Caco-2 (cell line): ENCODE results near the gene HYAL3. TPM values are rescaled to one million over a fixed set of nuclear protein-coding genes. Genes with fewer than 3 reads are reported as not detected.

Experiments used
- BruUV-seq: library from RNA; stranded (reverse); fragments of 400-500 nt; replicated peaks from 2 replicates; lab custom pipeline; 2021; lab: Mats Ljungman, UMichigan
- CTCF ChIA-PET: fragments of 300-600 bp; sonication (Branson Sonifier 250); formaldehyde crosslinking; loops from one replicate; lab custom pipeline; 2022; ENCODE audit warnings: antibody characterized with exemption; lab: Charles Lee
- POLR2A ChIA-PET: fragments of 300-600 bp; sonication (Branson Sonifier 250); formaldehyde crosslinking; loops from one replicate; lab custom pipeline; 2022; ENCODE audit warnings: antibody characterized with exemption; lab: Charles Lee
- DNase-seq, 2 experiments: peaks; one replicate each; pipeline versions ENCODE4 v3.0.0 to v3.0.0-alpha.2; 2020 to 2022
- H3K27me3 ChIP-seq: replicated peaks from 2 replicates; pipeline ENCODE4 v1.6.0; 2011; ENCODE audit warnings: low read length; ENCODE audit not compliant: control insufficient read depth, insufficient read depth
- H3K36me3 ChIP-seq: 2 replicates; pipeline ENCODE4 v1.5.1; 2011; ENCODE audit warnings: low read length; ENCODE audit not compliant: control insufficient read depth, insufficient read depth
- H3K4me1 ChIP-seq: fragments of 250-450 bp; sonication (Bioruptor Pico); 2 replicates; pipeline ENCODE4 v1.5.1; 2020; ENCODE audit warnings: mild to moderate bottlenecking
- H3K4me3 ChIP-seq: 2 replicates; pipeline ENCODE4 v1.5.1; 2011; ENCODE audit warnings: low read depth, mild to moderate bottlenecking, control low read depth, low read length
- H3K9me3 ChIP-seq: fragments of 250-450 bp; sonication (Bioruptor Pico); 2 replicates; pipeline ENCODE4 v1.5.1; 2020; ENCODE audit warnings: mild to moderate bottlenecking, moderate library complexity
- H3K27ac Mint-ChIP-seq: one replicate; pipeline ENCODE4 v1.8.0; 2022; ENCODE audit warnings: mixed read lengths; ENCODE audit not compliant: unreplicated experiment
- H3K27me3 Mint-ChIP-seq: one replicate; pipeline ENCODE4 v1.8.0; 2022; ENCODE audit warnings: mixed read lengths; ENCODE audit not compliant: insufficient read depth, unreplicated experiment
- H3K36me3 Mint-ChIP-seq: one replicate; pipeline ENCODE4 v1.8.0; 2022; ENCODE audit warnings: mild to moderate bottlenecking, mixed read lengths; ENCODE audit not compliant: insufficient read depth, unreplicated experiment
- H3K4me1 Mint-ChIP-seq: one replicate; pipeline ENCODE4 v1.8.0; 2022; ENCODE audit warnings: low read depth, mixed read lengths; ENCODE audit not compliant: unreplicated experiment
- H3K4me3 Mint-ChIP-seq: one replicate; pipeline ENCODE4 v1.8.0; 2022; ENCODE audit warnings: mild to moderate bottlenecking, moderate library complexity, mixed read lengths; ENCODE audit not compliant: unreplicated experiment
- H3K9me3 Mint-ChIP-seq: one replicate; pipeline ENCODE4 v1.8.0; 2022; ENCODE audit warnings: mixed read lengths; ENCODE audit not compliant: unreplicated experiment
- CTCF ChIP-seq, 2 experiments: fragments of 200-600 bp in 1 of 2; IDR thresholded peaks; 1 replicate in 1 of 2; 2 replicates in 1 of 2; pipeline versions ENCODE4 v1.5.1 to v1.8.0; 2011 to 2022; ENCODE audit warnings: antibody characterized with exemption in 1 of 2, control low read depth in 1 of 2, inconsistent platforms in 1 of 2, low read depth in 1 of 2, low read length in 1 of 2, mild to moderate bottlenecking in 1 of 2, moderate library complexity in 1 of 2; ENCODE audit not compliant: insufficient read depth in 1 of 2, severe bottlenecking in 1 of 2, unreplicated experiment in 1 of 2
- intact Hi-C: fragments of 100-400 bp; cut with micrococcal nuclease; formaldehyde crosslinking; loops from one replicate; pipeline ENCODE4 v1.10.0; 2022; ENCODE audit not compliant: unreplicated experiment
- total RNA-seq: library from RNA; stranded (reverse); gene quantifications from 2 replicates; pipeline ENCODE4 v1.2.3, GENCODE V29; 2022

Gene HYAL3
- total RNA-seq, 1 experiment from 2014 or later: 5.2 TPM

DNA sequence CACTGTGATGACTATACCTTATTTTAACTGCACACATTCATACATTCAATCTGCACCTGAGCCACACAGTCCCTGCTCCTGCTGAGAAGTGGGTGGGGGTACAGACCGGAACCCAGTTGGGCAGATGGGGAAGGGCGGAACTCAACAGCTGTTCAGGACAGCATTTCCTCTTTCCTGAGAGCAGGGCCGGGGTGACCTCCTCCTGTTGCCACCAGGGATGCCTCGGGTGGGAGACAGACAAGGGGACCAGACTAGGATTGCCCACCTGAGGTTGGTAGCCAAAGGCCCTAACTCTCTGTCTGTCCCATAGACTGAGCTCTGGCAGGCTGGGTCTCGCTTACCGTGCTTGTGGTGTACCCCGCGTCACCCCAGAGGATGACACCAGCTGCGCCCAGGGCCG is 19.4 kb upstream of the HYAL3 start:
- Histone ChIP-seq H3K9me3 (no peaks in the 10 kb centered on the region), H3K27me3 (no peaks in the 10 kb centered on the region), H3K4me1 (peaks cover 25% of the 10 kb centered on the region), H3K4me3 (no peak overlapping the region), H3K36me3 (peaks cover 4% of the 10 kb centered on the region)
- ChIA-PET POLR2A (no interaction called here), CTCF (no interaction called here)
- no peak overlapping the region for H3K4me3 Mint-ChIP-seq
- no peak overlapping the region for H3K27ac Mint-ChIP-seq
- DNase-seq: no peak
- peaks cover 17% of the 10 kb centered on the region for H3K4me1 Mint-ChIP-seq
- intact Hi-C loops: no loop called here
- H3K36me3 Mint-ChIP-seq: peaks cover 46% of the 10 kb centered on the region
- no TSS peak for BruUV-seq
- no peak for TF ChIP-seq CTCF (IDR thresholded peaks at IDR 0.05; ENCODE audit: insufficient read depth in 1 of 2, low read depth in 1 of 2, low read length in 1 of 2, severe bottlenecking in 1 of 2, unreplicated experiment in 1 of 2)
- H3K9me3 Mint-ChIP-seq: no peaks in the 10 kb centered on the region
- H3K27me3 Mint-ChIP-seq: no peaks in the 10 kb centered on the region

DNA sequence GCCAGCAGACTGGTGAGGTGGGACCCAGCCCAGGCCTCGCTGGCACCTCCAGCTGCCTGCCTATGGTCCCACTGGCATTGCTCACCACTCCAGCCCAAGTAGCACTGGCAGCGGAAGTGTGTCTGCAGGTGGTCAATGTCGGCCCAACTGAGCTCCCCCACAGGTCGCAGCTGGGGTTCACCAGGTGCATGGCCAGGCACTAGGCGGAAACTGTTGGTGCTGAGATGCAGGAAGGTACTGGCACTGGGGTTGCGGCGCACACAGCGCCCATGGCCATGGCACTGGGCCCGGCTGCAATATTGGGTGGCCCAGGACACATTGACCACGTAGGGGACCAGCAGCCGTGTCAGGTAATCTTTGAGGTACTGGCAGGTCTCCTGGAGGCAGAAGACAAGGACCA is 19.0 kb upstream of the HYAL3 start:
- Histone ChIP-seq H3K9me3 (no peaks in the 10 kb centered on the region), H3K4me3 (no peak overlapping the region), H3K4me1 (peaks cover 25% of the 10 kb centered on the region), H3K36me3 (peaks cover 4% of the 10 kb centered on the region), H3K27me3 (no peaks in the 10 kb centered on the region)
- peaks cover 17% of the 10 kb centered on the region for H3K4me1 Mint-ChIP-seq
- TF ChIP-seq CTCF (IDR thresholded peaks at IDR 0.05; ENCODE audit: insufficient read depth in 1 of 2, low read depth in 1 of 2, low read length in 1 of 2, severe bottlenecking in 1 of 2, unreplicated experiment in 1 of 2): no peak
- H3K4me3 Mint-ChIP-seq: no peak overlapping the region
- ChIA-PET CTCF (no interaction called here), POLR2A (no interaction called here)
- H3K9me3 Mint-ChIP-seq: no peaks in the 10 kb centered on the region
- intact Hi-C loops: no loop called here
- no peak for DNase-seq
- H3K36me3 Mint-ChIP-seq: peaks cover 47% of the 10 kb centered on the region
- no peaks in the 10 kb centered on the region for H3K27me3 Mint-ChIP-seq
- BruUV-seq: no TSS peak
- H3K27ac Mint-ChIP-seq: no peak overlapping the region

GRCh38 chr3:50317300-50317699 is 18.1 kb upstream of the HYAL3 start:
- H3K4me1 Mint-ChIP-seq: peaks cover 17% of the 10 kb centered on the region
- no TSS peak for BruUV-seq
- no peak for DNase-seq
- Histone ChIP-seq H3K4me1 (peaks cover 23% of the 10 kb centered on the region), H3K27me3 (no peaks in the 10 kb centered on the region), H3K36me3 (peaks cover 4% of the 10 kb centered on the region), H3K4me3 (no peak overlapping the region), H3K9me3 (no peaks in the 10 kb centered on the region)
- peaks cover 47% of the 10 kb centered on the region for H3K36me3 Mint-ChIP-seq
- intact Hi-C loops: no loop called here
- H3K27ac Mint-ChIP-seq: peak overlapping the region; percentile 82
- POLR2A ChIA-PET: interaction anchor here (1.0 kb wide), 1 partner anchor 20 kb away, joined by 4 read pairs; no protein-coding TSS in a partner anchor
- H3K27me3 Mint-ChIP-seq: no peaks in the 10 kb centered on the region
- TF ChIP-seq CTCF (IDR thresholded peaks at IDR 0.05; ENCODE audit: insufficient read depth in 1 of 2, low read depth in 1 of 2, low read length in 1 of 2, severe bottlenecking in 1 of 2, unreplicated experiment in 1 of 2): no peak
- H3K4me3 Mint-ChIP-seq: no peak overlapping the region
- H3K9me3 Mint-ChIP-seq: no peaks in the 10 kb centered on the region
- CTCF ChIA-PET: no interaction called here
